ENCODE data around the gene CSNK1E. TPM values are rescaled to one million over a fixed set of nuclear protein-coding genes. Genes with fewer than 3 reads are reported as not detected.

The CSNK1E gene
- total and polyA plus RNA-seq, 7 donors = 33.4 to 193 (median 50.1) TPM

DNA sequence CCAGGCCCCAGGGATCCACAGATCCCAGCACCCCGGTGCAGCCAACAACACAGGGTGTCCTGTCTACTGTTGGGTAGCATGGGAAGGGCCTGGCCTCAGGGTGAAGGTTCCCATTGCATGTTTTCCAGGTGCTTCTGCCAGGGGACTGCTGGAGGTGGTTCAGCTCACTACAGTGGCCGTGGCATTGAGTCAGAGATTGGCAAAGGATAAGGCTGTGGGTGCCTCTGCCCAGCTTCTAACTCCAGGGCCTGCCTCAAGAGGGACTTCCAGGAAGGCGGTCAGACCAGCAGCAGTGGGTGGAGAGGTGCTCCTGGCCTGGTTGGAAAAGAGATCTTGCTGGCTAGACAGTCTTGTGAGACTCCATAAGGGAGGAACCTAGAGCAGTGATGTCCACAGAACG is 20.9 kb downstream of the CSNK1E start:
- WGBS, 3 donors = 41 to 51% (median 47%) methylated on average over 4 of the region's 4 CpGs
- H3K36me3 ChIP-seq (ENCODE audit: insufficient read depth in 1 of 2, low read depth in 1 of 2) = peaks cover 14 to 96% of the 10 kb centered on the region in 2 donors
- TF ChIP-seq, protein P1, sequence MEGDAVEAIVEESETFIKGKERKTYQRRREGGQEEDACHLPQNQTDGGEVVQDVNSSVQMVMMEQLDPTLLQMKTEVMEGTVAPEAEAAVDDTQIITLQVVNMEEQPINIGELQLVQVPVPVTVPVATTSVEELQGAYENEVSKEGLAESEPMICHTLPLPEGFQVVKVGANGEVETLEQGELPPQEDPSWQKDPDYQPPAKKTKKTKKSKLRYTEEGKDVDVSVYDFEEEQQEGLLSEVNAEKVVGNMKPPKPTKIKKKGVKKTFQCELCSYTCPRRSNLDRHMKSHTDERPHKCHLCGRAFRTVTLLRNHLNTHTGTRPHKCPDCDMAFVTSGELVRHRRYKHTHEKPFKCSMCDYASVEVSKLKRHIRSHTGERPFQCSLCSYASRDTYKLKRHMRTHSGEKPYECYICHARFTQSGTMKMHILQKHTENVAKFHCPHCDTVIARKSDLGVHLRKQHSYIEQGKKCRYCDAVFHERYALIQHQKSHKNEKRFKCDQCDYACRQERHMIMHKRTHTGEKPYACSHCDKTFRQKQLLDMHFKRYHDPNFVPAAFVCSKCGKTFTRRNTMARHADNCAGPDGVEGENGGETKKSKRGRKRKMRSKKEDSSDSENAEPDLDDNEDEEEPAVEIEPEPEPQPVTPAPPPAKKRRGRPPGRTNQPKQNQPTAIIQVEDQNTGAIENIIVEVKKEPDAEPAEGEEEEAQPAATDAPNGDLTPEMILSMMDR (IDR thresholded peaks at IDR 0.05) = no peak
- no peaks in the 10 kb centered on the region for H3K27me3 ChIP-seq (ENCODE audit: insufficient read depth in 3 of 3, low read length in 2 of 3)
- H3K9me3 ChIP-seq = no peaks in the 10 kb centered on the region
- H3K4me1 ChIP-seq = no peaks in the 10 kb centered on the region
- no peak overlapping the region for H3K27ac ChIP-seq
- no peak overlapping the region for H3K4me3 ChIP-seq
- no peak for DNase-seq
- ATAC-seq = peak in 3 of 4 donors; percentile 45 to 74 (median 50)
- intact Hi-C loops (cut with DNase I) = no loop called here

DNA sequence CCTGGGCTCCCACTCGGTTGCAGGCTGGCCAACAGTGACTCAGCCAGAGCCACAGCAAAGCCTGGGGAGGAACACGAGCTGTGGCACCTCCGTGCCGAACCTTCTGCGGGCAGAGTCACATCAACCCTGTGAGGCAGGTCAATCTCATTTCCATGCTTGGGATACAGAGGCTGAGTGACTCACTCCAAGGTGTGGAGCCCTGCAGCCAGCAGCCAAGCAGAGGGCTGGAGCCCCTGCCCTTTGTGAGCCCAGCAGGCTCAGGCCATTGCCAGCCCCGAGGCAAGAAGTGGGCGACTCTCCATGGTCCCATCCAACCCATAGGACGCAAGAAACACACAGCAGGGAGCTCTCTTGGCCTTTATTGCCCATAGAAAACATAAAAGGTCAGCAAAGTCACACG is 21.4 kb downstream of the CSNK1E start:
- peaks cover 18 to 97% of the 10 kb centered on the region in 2 donors for H3K36me3 ChIP-seq (ENCODE audit: insufficient read depth in 1 of 2, low read depth in 1 of 2)
- no peak overlapping the region for H3K4me3 ChIP-seq
- ATAC-seq = no peak
- TF ChIP-seq, protein P1 (IDR thresholded peaks at IDR 0.05) = no peak
- intact Hi-C loops (cut with DNase I) = no loop called here
- H3K27ac ChIP-seq = no peak overlapping the region
- no peak for DNase-seq
- H3K27me3 ChIP-seq (ENCODE audit: insufficient read depth in 3 of 3, low read length in 2 of 3) = no peaks in the 10 kb centered on the region
- no peaks in the 10 kb centered on the region for H3K4me1 ChIP-seq
- no peaks in the 10 kb centered on the region for H3K9me3 ChIP-seq
- 82 to 85% (median 83%) methylated on average over 9 of the region's 9 CpGs for WGBS, 3 donors

DNA sequence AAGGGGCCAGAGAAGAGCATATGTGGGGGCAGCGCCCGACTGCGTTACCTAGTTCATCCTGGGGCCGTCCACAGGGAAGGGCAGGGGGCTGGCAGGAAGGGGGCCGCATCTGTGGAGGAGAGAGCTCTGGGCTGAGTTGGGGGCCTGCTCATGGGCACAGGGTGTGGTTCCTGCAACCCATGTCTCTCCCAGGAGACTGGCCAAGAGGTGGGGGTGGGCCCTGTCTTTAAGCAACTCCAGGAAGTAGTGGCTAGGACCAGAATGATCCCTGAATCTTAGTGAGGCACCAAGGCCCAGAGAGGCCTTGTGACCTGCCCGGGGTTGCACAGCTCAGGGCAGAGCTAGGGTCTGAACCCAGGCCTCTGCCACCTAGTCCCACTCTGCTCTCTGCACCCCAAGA is 21.9 kb downstream of the CSNK1E start:
- ATAC-seq = no peak
- 92 to 96% (median 95%) methylated on average over 6 of the region's 6 CpGs for WGBS, 3 donors
- intact Hi-C loops (cut with DNase I) = no loop called here
- TF ChIP-seq, protein P1 (IDR thresholded peaks at IDR 0.05) = no peak
- Histone ChIP-seq H3K4me1 (no peaks in the 10 kb centered on the region), H3K27me3 (ENCODE audit: insufficient read depth in 3 of 3, low read length in 2 of 3) (no peaks in the 10 kb centered on the region), H3K36me3 (ENCODE audit: insufficient read depth in 1 of 2, low read depth in 1 of 2) (peaks cover 18 to 96% of the 10 kb centered on the region in 2 donors), H3K9me3 (no peaks in the 10 kb centered on the region), H3K4me3 (no peak overlapping the region), H3K27ac (no peak overlapping the region)
- DNase-seq = no peak

DNA sequence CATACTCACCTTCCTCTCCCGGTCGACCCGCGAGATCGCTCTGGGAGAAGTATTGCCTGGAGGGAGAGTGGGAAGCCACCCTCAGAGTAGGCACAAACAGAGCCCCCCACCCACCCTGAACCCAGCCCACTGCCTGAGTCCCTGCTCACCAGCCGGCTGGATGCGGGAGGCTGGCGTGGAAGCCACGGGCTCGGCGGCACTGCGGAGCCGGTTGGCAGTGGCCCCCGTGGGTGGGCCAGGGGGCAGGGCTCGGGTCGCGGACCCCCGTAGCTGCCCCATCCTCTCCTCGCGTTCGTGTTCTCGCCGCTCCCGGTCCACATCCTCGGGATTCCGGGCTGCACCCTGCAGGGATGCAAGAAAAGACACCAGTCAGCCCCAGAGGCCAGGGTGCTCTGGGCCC is 23.0 kb downstream of the CSNK1E start:
- TF ChIP-seq, protein P1 (IDR thresholded peaks at IDR 0.05) = no peak
- H3K9me3 ChIP-seq = no peaks in the 10 kb centered on the region
- WGBS, 3 donors = 92 to 94% (median 93%) methylated on average over 25 to 26 of the region's 26 CpGs

DNA sequence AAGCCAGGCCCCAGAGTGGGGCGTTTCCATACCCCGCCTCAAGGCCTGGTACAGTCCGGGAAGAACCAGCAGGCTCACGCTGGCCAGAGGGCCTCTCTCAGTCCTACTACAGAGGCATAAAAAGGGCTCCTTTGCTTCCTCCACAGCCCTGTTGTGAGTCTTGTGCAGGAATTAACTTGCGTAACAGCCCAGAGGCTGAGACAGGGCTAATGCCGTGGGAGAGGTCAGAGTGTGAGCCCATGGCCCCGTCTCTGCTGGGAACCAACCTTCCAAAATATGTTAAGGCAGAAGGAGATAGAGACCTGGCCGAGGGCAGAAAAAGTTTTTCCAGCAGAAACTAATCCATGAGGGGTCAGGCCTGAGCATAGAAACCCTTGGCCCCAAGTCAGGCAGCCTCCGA is 24.5 kb downstream of the CSNK1E start:
- 79 to 86% (median 82%) methylated on average over 9 of the region's 9 CpGs for WGBS, 3 donors
- no peak for DNase-seq
- Histone ChIP-seq H3K4me1 (no peaks in the 10 kb centered on the region), H3K36me3 (ENCODE audit: insufficient read depth in 1 of 2, low read depth in 1 of 2) (peaks cover 11 to 84% of the 10 kb centered on the region in 2 donors), H3K27ac (peak overlapping the region; percentile 30), H3K4me3 (no peak overlapping the region), H3K9me3 (no peaks in the 10 kb centered on the region), H3K27me3 (ENCODE audit: insufficient read depth in 3 of 3, low read length in 2 of 3) (no peaks in the 10 kb centered on the region)
- intact Hi-C loops (cut with DNase I) = no loop called here
- TF ChIP-seq, protein P1 (IDR thresholded peaks at IDR 0.05) = no peak
- ATAC-seq = no peak

More for the DNA sequence above, 23.0 kb downstream of the CSNK1E start:
- Histone ChIP-seq H3K4me3 (no peak overlapping the region), H3K36me3 (ENCODE audit: insufficient read depth in 1 of 2, low read depth in 1 of 2) (peaks cover 11 to 91% of the 10 kb centered on the region in 2 donors), H3K27ac (no peak overlapping the region), H3K4me1 (no peaks in the 10 kb centered on the region), H3K27me3 (ENCODE audit: insufficient read depth in 3 of 3, low read length in 2 of 3) (no peaks in the 10 kb centered on the region)
- ATAC-seq = no peak
- no peak for DNase-seq
- intact Hi-C loops (cut with DNase I) = no loop called here

Data from psoas muscle (tissue), 8 donors.